ENCODE measurements around the gene C1orf210.

Gene C1orf210

GRCh38 chr1:43324810-43325209, 39.4 kb upstream of the C1orf210 start:
- TF ChIP-seq, protein P1, sequence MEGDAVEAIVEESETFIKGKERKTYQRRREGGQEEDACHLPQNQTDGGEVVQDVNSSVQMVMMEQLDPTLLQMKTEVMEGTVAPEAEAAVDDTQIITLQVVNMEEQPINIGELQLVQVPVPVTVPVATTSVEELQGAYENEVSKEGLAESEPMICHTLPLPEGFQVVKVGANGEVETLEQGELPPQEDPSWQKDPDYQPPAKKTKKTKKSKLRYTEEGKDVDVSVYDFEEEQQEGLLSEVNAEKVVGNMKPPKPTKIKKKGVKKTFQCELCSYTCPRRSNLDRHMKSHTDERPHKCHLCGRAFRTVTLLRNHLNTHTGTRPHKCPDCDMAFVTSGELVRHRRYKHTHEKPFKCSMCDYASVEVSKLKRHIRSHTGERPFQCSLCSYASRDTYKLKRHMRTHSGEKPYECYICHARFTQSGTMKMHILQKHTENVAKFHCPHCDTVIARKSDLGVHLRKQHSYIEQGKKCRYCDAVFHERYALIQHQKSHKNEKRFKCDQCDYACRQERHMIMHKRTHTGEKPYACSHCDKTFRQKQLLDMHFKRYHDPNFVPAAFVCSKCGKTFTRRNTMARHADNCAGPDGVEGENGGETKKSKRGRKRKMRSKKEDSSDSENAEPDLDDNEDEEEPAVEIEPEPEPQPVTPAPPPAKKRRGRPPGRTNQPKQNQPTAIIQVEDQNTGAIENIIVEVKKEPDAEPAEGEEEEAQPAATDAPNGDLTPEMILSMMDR (conservative IDR thresholded peaks at IDR 0.05; ENCODE audit: low read depth, low read length) = no peak
- no peak overlapping the region for H3K4me3 ChIP-seq (ENCODE audit: low read depth, low read length)
- no peak for DNase-seq (ENCODE audit: low read depth)

- no peak for DNase-seq (ENCODE audit: low read depth)
- TF ChIP-seq, protein P1 (conservative IDR thresholded peaks at IDR 0.05; ENCODE audit: low read depth, low read length) = no peak
- no peak overlapping the region for H3K4me3 ChIP-seq (ENCODE audit: low read depth, low read length)
Observed at GRCh38 chr1:43322506-43322905, 37.1 kb upstream of the C1orf210 start.

DNA sequence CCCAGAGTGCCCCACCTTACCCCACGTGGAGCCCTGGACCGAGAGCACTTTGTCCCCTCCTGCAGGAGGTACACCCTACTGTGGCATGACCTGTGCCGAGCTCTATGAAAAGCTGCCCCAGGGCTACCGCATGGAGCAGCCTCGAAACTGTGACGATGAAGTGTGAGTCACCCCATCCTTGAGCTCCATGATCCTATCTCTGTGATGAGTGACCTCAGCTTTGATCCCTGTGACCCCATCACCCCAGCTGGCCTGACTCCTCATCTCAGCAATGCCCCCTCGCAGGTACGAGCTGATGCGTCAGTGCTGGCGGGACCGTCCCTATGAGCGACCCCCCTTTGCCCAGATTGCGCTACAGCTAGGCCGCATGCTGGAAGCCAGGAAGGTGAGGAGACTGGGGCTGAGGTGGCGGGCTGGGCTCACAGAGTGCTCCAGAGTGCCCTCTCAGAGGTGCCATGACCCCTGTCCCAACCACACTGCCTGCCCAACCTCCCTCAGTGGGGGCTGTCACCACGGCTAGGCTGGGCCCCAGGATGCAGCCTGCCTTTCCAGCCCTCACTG, 36.0 kb upstream of the C1orf210 start:
- no peak overlapping the region for H3K4me3 ChIP-seq (ENCODE audit: low read depth, low read length)
- no peak for DNase-seq (ENCODE audit: low read depth)
- TF ChIP-seq, protein P1 (conservative IDR thresholded peaks at IDR 0.05; ENCODE audit: low read depth, low read length) = no peak

- DNase-seq (ENCODE audit: low read depth) = no peak
- no peak overlapping the region for H3K4me3 ChIP-seq (ENCODE audit: low read depth, low read length)
- TF ChIP-seq, protein P1 (conservative IDR thresholded peaks at IDR 0.05; ENCODE audit: low read depth, low read length) = no peak
Observed at GRCh38 chr1:43319766-43320165, 34.4 kb upstream of the C1orf210 start.

GRCh38 chr1:43319288-43319687, 33.9 kb upstream of the C1orf210 start:
- TF ChIP-seq, protein P1 (conservative IDR thresholded peaks at IDR 0.05; ENCODE audit: low read depth, low read length) = no peak
- DNase-seq (ENCODE audit: low read depth) = no peak
- no peak overlapping the region for H3K4me3 ChIP-seq (ENCODE audit: low read depth, low read length)

GRCh38 chr1:43318831-43319230, 33.5 kb upstream of the C1orf210 start:
- no peak for DNase-seq (ENCODE audit: low read depth)
- TF ChIP-seq, protein P1 (conservative IDR thresholded peaks at IDR 0.05; ENCODE audit: low read depth, low read length) = no peak

GRCh38 chr1:43317817-43318471, 32.6 kb upstream of the C1orf210 start:
- H3K4me3 ChIP-seq (ENCODE audit: low read depth, low read length) = no peak overlapping the region
- DNase-seq (ENCODE audit: low read depth) = no peak
- TF ChIP-seq, protein P1 (conservative IDR thresholded peaks at IDR 0.05; ENCODE audit: low read depth, low read length) = no peak

More at GRCh38 chr1:43318831-43319230, 33.5 kb upstream of the C1orf210 start:
- no peak overlapping the region for H3K4me3 ChIP-seq (ENCODE audit: low read depth, low read length)

Data from choroid plexus epithelial cell (primary cell).